ENCODE results near the gene ARVCF.
A peak's percentile ranks its signal among the peaks of the same experiment; 100 is the strongest.

The ARVCF gene

GRCh38 chr22:20029550-20030225 is 13.1 kb upstream of the ARVCF start:
- no peak for DNase-seq (ENCODE audit: low spot score)

- peak; percentile 75 for DNase-seq (ENCODE audit: low spot score)
Observed at GRCh38 chr22:20028855-20029549, 12.4 kb upstream of the ARVCF start.

- peak; percentile 1 for DNase-seq (ENCODE audit: low spot score)
Observed at GRCh38 chr22:20027966-20028854, 11.6 kb upstream of the ARVCF start.

- peak; percentile 1 for DNase-seq (ENCODE audit: low spot score)
Observed at GRCh38 chr22:20026996-20027601, 10.5 kb upstream of the ARVCF start.

GRCh38 chr22:20026204-20026908 is 9.7 kb upstream of the ARVCF start:
- peak; percentile 81 for DNase-seq (ENCODE audit: low spot score)

- peak; percentile 1 for DNase-seq (ENCODE audit: low spot score)
Observed at GRCh38 chr22:20025401-20026203, 9.0 kb upstream of the ARVCF start.

GRCh38 chr22:20024650-20025397 is 8.2 kb upstream of the ARVCF start:
- no peak for DNase-seq (ENCODE audit: low spot score)

GRCh38 chr22:20024225-20024624 is 7.6 kb upstream of the ARVCF start:
- no peak for DNase-seq (ENCODE audit: low spot score)

- DNase-seq (ENCODE audit: low spot score): no peak
Observed at GRCh38 chr22:20022978-20023613, 6.5 kb upstream of the ARVCF start.

- no peak for DNase-seq (ENCODE audit: low spot score)
Observed at GRCh38 chr22:20022231-20022977, 5.8 kb upstream of the ARVCF start.

- peak; percentile 92 for DNase-seq (ENCODE audit: low spot score)
Observed at GRCh38 chr22:20021196-20022181, 4.9 kb upstream of the ARVCF start.

- DNase-seq (ENCODE audit: low spot score): peak; percentile 93
Observed at GRCh38 chr22:20020533-20021195, 4.0 kb upstream of the ARVCF start, which contains the start of gene TANGO2. Gene TANGO2 (plus strand): TSS chr22:20021110. CDS start chr22:20036799, 15,689 bp downstream.

- no peak for DNase-seq (ENCODE audit: low spot score)
Observed at GRCh38 chr22:20019661-20020532, 3.3 kb upstream of the ARVCF start.

- DNase-seq (ENCODE audit: low spot score): no peak
Observed at GRCh38 chr22:20018001-20018400, 1.4 kb upstream of the ARVCF start.

GRCh38 chr22:20017622-20017958 is 967 bp upstream of the ARVCF start:
- no peak for DNase-seq (ENCODE audit: low spot score)

All from Ammon's horn (tissue), 1 donor.